HepG2 (cell line): ENCODE measurements around the gene FAM174C. TPM values are rescaled to one million over a fixed set of nuclear protein-coding genes. Genes with fewer than 3 reads are reported as not detected.

Source experiments
- DBP ChIP-seq: sonication (generic); formaldehyde crosslinking; IDR thresholded peaks from 2 replicates; pipeline ENCODE4 v1.4.0; 2020; ENCODE audit warnings: missing genetic modification reagents; ENCODE audit errors: not compliant biosample characterization
- DZIP1 ChIP-seq: sonication (generic); formaldehyde crosslinking; IDR thresholded peaks from 2 replicates; pipeline ENCODE4 v1.5.0; 2020; ENCODE audit warnings: mild to moderate bottlenecking, missing genetic modification reagents
- KDM5B ChIP-seq: sonication (generic); formaldehyde crosslinking; IDR thresholded peaks from 2 replicates; pipeline ENCODE4 v1.4.0; 2020; ENCODE audit warnings: missing genetic modification reagents, mild to moderate bottlenecking, borderline replicate concordance
- KIAA2018 ChIP-seq: sonication (generic); formaldehyde crosslinking; IDR thresholded peaks from 2 replicates; pipeline ENCODE4 v1.5.0; 2020; ENCODE audit warnings: mild to moderate bottlenecking, missing genetic modification reagents, borderline replicate concordance
- MYNN ChIP-seq: sonication (generic); formaldehyde crosslinking; IDR thresholded peaks from 2 replicates; pipeline ENCODE4 v1.4.0; 2020; ENCODE audit warnings: mild to moderate bottlenecking, low read depth, missing genetic modification reagents
- NFYC ChIP-seq: IDR thresholded peaks from 2 replicates; pipeline ENCODE4 v1.6.1; 2016; ENCODE audit warnings: missing genetic modification reagents, missing compliant biosample characterization
- SPEN ChIP-seq: sonication (generic); formaldehyde crosslinking; IDR thresholded peaks from 2 replicates; pipeline ENCODE4 v1.5.1; 2020; ENCODE audit warnings: low read depth, mild to moderate bottlenecking, missing genetic modification reagents
- ZBTB42 ChIP-seq: sonication (generic); formaldehyde crosslinking; IDR thresholded peaks from 2 replicates; pipeline ENCODE4 v1.5.0; 2020; ENCODE audit warnings: mild to moderate bottlenecking, missing genetic modification reagents
- ZNF232 ChIP-seq: sonication (generic); formaldehyde crosslinking; IDR thresholded peaks from 2 replicates; pipeline ENCODE4 v1.4.0; 2020; ENCODE audit warnings: missing genetic modification reagents, borderline replicate concordance
- ZNF30 ChIP-seq: sonication (generic); formaldehyde crosslinking; IDR thresholded peaks from 2 replicates; pipeline ENCODE4 v1.5.0; 2020; ENCODE audit warnings: mild to moderate bottlenecking, missing genetic modification reagents
- ZNF33B ChIP-seq: sonication (generic); formaldehyde crosslinking; IDR thresholded peaks from 2 replicates; pipeline ENCODE4 v1.5.1; 2020; ENCODE audit warnings: mild to moderate bottlenecking, missing genetic modification reagents
- ZNF350 ChIP-seq: sonication (generic); formaldehyde crosslinking; IDR thresholded peaks from 2 replicates; pipeline ENCODE4 v1.4.0; 2020; ENCODE audit warnings: mild to moderate bottlenecking, low read depth, missing genetic modification reagents, borderline replicate concordance
- ZNF598 ChIP-seq: sonication (generic); formaldehyde crosslinking; IDR thresholded peaks from 2 replicates; pipeline ENCODE4 v1.5.1; 2020; ENCODE audit warnings: mild to moderate bottlenecking, missing genetic modification reagents, borderline replicate concordance
- ZNF644 ChIP-seq: IDR thresholded peaks from 2 replicates; pipeline ENCODE4 v1.6.1; 2016; ENCODE audit warnings: low read depth
- ZNF781 ChIP-seq: sonication (generic); formaldehyde crosslinking; IDR thresholded peaks from 2 replicates; pipeline ENCODE4 v1.5.1; 2020; ENCODE audit warnings: borderline replicate concordance, mild to moderate bottlenecking, missing genetic modification reagents; ENCODE audit errors: not compliant biosample characterization
- ZNF839 ChIP-seq: sonication (generic); formaldehyde crosslinking; IDR thresholded peaks from 2 replicates; pipeline ENCODE4 v1.4.0; 2020; ENCODE audit warnings: missing genetic modification reagents, mild to moderate bottlenecking, borderline replicate concordance
- polyA plus RNA-seq, 8 experiments: library from polyadenylated mRNA; depleted of rRNA in 3 of 8; stranded (reverse) in 7 of 8; unstranded in 1 of 8; fragments of >200 nt; fragmentation: Illumina TruSeq in 4 of 8; extraction: Trizol in 4 of 8; gene quantifications; 2 replicates each; pipeline versions ENCODE4 v1.2.1 to v1.2.3, GENCODE V29; 2011 to 2016; ENCODE audit warnings: low read depth in 4 of 8, missing spikeins in 1 of 8, mixed read lengths in 1 of 8; ENCODE audit not compliant: insufficient read depth in 1 of 8
- total RNA-seq, 5 experiments: library from RNA; depleted of rRNA; stranded (reverse); fragments of >200 nt; fragmentation: Illumina TruSeq; extraction: Trizol; gene quantifications; 2 replicates each; pipeline ENCODE4 v1.2.3, GENCODE V29; 2016; ENCODE audit warnings: low read depth in 1 of 5

Gene FAM174C
- total and polyA plus RNA-seq, 2 of the 13 experiments (the other 11 are each of a cell fraction or from before 2014, with no cell fraction given), result 19.5 to 31.3 TPM

GRCh38 chr19:1269478-1270212 is 5.7 kb upstream of the FAM174C start (continued):
- no peak for TF ChIP-seq DBP (CRISPR knock-in tag)
- TF ChIP-seq MYNN (CRISPR knock-in tag), result no peak
- TF ChIP-seq KIAA2018, result no peak
- TF ChIP-seq ZNF598 (CRISPR knock-in tag), result no peak
- TF ChIP-seq KDM5B (CRISPR knock-in tag), result no peak
- TF ChIP-seq ZBTB42 (CRISPR knock-in tag), result peak; percentile 20; the same call in 1 of the 2 replicates
- TF ChIP-seq ZNF30 (CRISPR knock-in tag), result no peak
- TF ChIP-seq ZNF350 (CRISPR knock-in tag), result 0 out of 2 replicates have a peak, but pooled peaks have one; percentile 39
- no peak for TF ChIP-seq ZNF781 (CRISPR knock-in tag)
- TF ChIP-seq SPEN (CRISPR knock-in tag), result peak; percentile 30; the same call in 1 of the 2 replicates
- no peak; the same call in 1 of the 2 replicates for TF ChIP-seq ZNF839 (CRISPR knock-in tag)
- TF ChIP-seq ZNF644 (CRISPR knock-in tag), result no peak
- peak; percentile 23; the same call in 1 of the 2 replicates for TF ChIP-seq DZIP1
- TF ChIP-seq NFYC (CRISPR knock-in tag), result no peak
- no peak for TF ChIP-seq ZNF33B
- TF ChIP-seq ZNF232, result no peak
